Gastrocnemius medialis (tissue), 4 donors: ENCODE measurements around the gene SLC7A6. TPM values are rescaled to one million over a fixed set of nuclear protein-coding genes. Genes with fewer than 3 reads are reported as not detected.

Source experiments
- ATAC-seq, 2 donors: fragments of 150-250 bp; one replicate each; pipeline ENCODE4 v1.9.1; 2016
- DNase-seq, 2 donors: peaks; one replicate each; pipeline ENCODE4 v3.0.0-alpha.2; 2019
- H3K27ac ChIP-seq, 4 donors: fragments of 200-600 bp; sonication (generic); 1 replicate in 1 of 4; 2 replicates in 3 of 4; pipeline ENCODE4 v1.5.1; 2016 to 2018; ENCODE audit warnings: mild to moderate bottlenecking in 2 of 4, moderate library complexity in 1 of 4
- H3K27me3 ChIP-seq, 3 donors: fragments of 200-600 bp; sonication (generic) in 2 of 3; 1 replicate in 1 of 3; 2 replicates in 2 of 3; pipeline versions ENCODE4 v1.5.1 to v1.6.0; 2016 to 2019; ENCODE audit warnings: mild to moderate bottlenecking in 1 of 3, moderate library complexity in 1 of 3
- H3K36me3 ChIP-seq, 2 donors: fragments of 200-600 bp; sonication (generic) in 1 of 2; one replicate each; pipeline ENCODE4 v1.5.1; 2017 to 2018
- H3K4me1 ChIP-seq, 2 donors: fragments of 200-600 bp; sonication (generic) in 1 of 2; one replicate each; pipeline ENCODE4 v1.5.1; 2016 to 2017; ENCODE audit warnings: mild to moderate bottlenecking in 2 of 2
- H3K4me3 ChIP-seq, 4 donors: fragments of 200-600 bp; sonication (generic) in 3 of 4; 1 replicate in 1 of 4; 2 replicates in 3 of 4; pipeline ENCODE4 v1.5.1; 2016 to 2019; ENCODE audit warnings: mild to moderate bottlenecking in 2 of 4
- H3K9me3 ChIP-seq, 3 donors: fragments of 200-600 bp; sonication (generic) in 2 of 3; 1 replicate in 1 of 3; 2 replicates in 2 of 3; pipeline ENCODE4 v1.5.1; 2016 to 2019
- CTCF ChIP-seq, 5 experiments: fragments of 450-650 bp in 3 of 5; fragments of 200-600 bp in 2 of 5; sonication (generic) in 2 of 5; IDR thresholded peaks in 4 of 5; conservative IDR thresholded peaks in 1 of 5; 1 replicate in 4 of 5; 2 replicates in 1 of 5; pipeline ENCODE4 v1.5.1; 2016 to 2019; ENCODE audit warnings: antibody characterized with exemption in 5 of 5, mild to moderate bottlenecking in 3 of 5, moderate library complexity in 3 of 5
- POLR2A ChIP-seq, 2 donors: fragments of 450-650 bp; IDR thresholded peaks; one replicate each; pipeline ENCODE4 v1.6.1; 2017; ENCODE audit warnings: antibody characterized with exemption in 2 of 2, mild to moderate bottlenecking in 2 of 2, moderate library complexity in 2 of 2
- in situ Hi-C, 4 donors: fragments of 200-750 bp; cut with MboI; loops; one replicate each; pipeline versions ENCODE4 v1.15.0 to v1.8.0; 2017; ENCODE audit warnings: low sequenced_read_pairs in 4 of 4
- intact Hi-C: fragments of 100-400 bp; cut with DNase I; formaldehyde crosslinking; loops from one replicate; pipeline ENCODE4 v1.15.1; 2023; ENCODE audit warnings: low total_unique reads
- total RNA-seq, 4 donors: library from RNA; depleted of rRNA; stranded (reverse); fragments of >200 nt; gene quantifications; one replicate each; pipeline versions ENCODE4 v1.1.0 to v1.2.3, GENCODE V29; 2016

Gene SLC7A6
- total RNA-seq, 4 donors from 2014 or later = 97.3 to 205 (median 117) TPM

GRCh38 chr16:68338326-68339119, 74.2 kb downstream of the SLC7A6 start:
- H3K27ac ChIP-seq = no peak overlapping the region
- no peak for TF ChIP-seq POLR2A (IDR thresholded peaks at IDR 0.05)
- TF ChIP-seq CTCF (IDR thresholded peaks at IDR 0.05 in 4 of 5, conservative IDR thresholded peaks at IDR 0.05 in 1 of 5) = no peak
- no peaks in the 10 kb centered on the region for H3K9me3 ChIP-seq
- H3K36me3 ChIP-seq = peaks cover 0 to 45% of the 10 kb centered on the region in 2 donors
- intact Hi-C loops = no loop called here
- in situ Hi-C loops = loop anchor here in 2 of 4 donors (25.0 kb wide), 1 partner anchor 251 kb away; the partner anchor contains the start of gene NFATC3 (in 2 of the 2)
- no peak overlapping the region for H3K4me3 ChIP-seq
- H3K27me3 ChIP-seq = no peaks in the 10 kb centered on the region
- DNase-seq (no peak), ATAC-seq (no peak)
- H3K4me1 ChIP-seq = peaks cover 17 to 26% of the 10 kb centered on the region in 2 donors

- no peak for DNase-seq
- ATAC-seq = no peak
- Histone ChIP-seq H3K9me3 (no peaks in the 10 kb centered on the region), H3K36me3 (peaks cover 0 to 45% of the 10 kb centered on the region in 2 donors), H3K27me3 (no peaks in the 10 kb centered on the region), H3K4me1 (peaks cover 24 to 31% of the 10 kb centered on the region in 2 donors), H3K4me3 (no peak overlapping the region), H3K27ac (peak overlapping the region in 1 of 4 donors; percentile 90)
- TF ChIP-seq POLR2A (IDR thresholded peaks at IDR 0.05) (no peak), CTCF (IDR thresholded peaks at IDR 0.05 in 4 of 5, conservative IDR thresholded peaks at IDR 0.05 in 1 of 5) (no peak)
- intact Hi-C loops (no loop called here), in situ Hi-C loops (loop anchor here in 2 of 4 donors (25.0 kb wide), 1 partner anchor 252 kb away; the partner anchor contains the start of gene NFATC3 (in 2 of the 2))
Observed at GRCh38 chr16:68339214-68339613, 74.9 kb downstream of the SLC7A6 start.

GRCh38 chr16:68342620-68343019, 78.3 kb downstream of the SLC7A6 start:
- ATAC-seq = no peak

GRCh38 chr16:68343137-68343536, 78.8 kb downstream of the SLC7A6 start:
- peak overlapping the region in 2 of 4 donors; percentile 80 to 90 for H3K27ac ChIP-seq
- no peak for TF ChIP-seq CTCF (IDR thresholded peaks at IDR 0.05 in 4 of 5, conservative IDR thresholded peaks at IDR 0.05 in 1 of 5)
- no peak for TF ChIP-seq POLR2A (IDR thresholded peaks at IDR 0.05)
- H3K4me1 ChIP-seq = peaks cover 54 to 68% of the 10 kb centered on the region in 2 donors
- no peak overlapping the region for H3K4me3 ChIP-seq
- no peaks in the 10 kb centered on the region for H3K9me3 ChIP-seq
- no peak for DNase-seq
- peaks cover 0 to 47% of the 10 kb centered on the region in 2 donors for H3K36me3 ChIP-seq
- in situ Hi-C loops = loop anchor here in 2 of 4 donors (25.0 kb wide), 1 partner anchor 256 kb away; the partner anchor contains the start of gene NFATC3 (in 2 of the 2)
- intact Hi-C loops = no loop called here
- ATAC-seq = no peak
- H3K27me3 ChIP-seq = no peaks in the 10 kb centered on the region

More at GRCh38 chr16:68342620-68343019, 78.3 kb downstream of the SLC7A6 start:
- in situ Hi-C loops (loop anchor here in 2 of 4 donors (25.0 kb wide), 1 partner anchor 255 kb away; the partner anchor contains the start of gene NFATC3 (in 2 of the 2)), intact Hi-C loops (no loop called here)
- no peaks in the 10 kb centered on the region for H3K27me3 ChIP-seq
- H3K9me3 ChIP-seq = no peaks in the 10 kb centered on the region
- H3K36me3 ChIP-seq = peaks cover 0 to 47% of the 10 kb centered on the region in 2 donors
- no peak for DNase-seq
- peak overlapping the region; percentile 11 to 90 (median 66) for H3K27ac ChIP-seq
- TF ChIP-seq POLR2A (IDR thresholded peaks at IDR 0.05) (no peak), CTCF (IDR thresholded peaks at IDR 0.05 in 4 of 5, conservative IDR thresholded peaks at IDR 0.05 in 1 of 5) (no peak)
- H3K4me3 ChIP-seq = no peak overlapping the region
- peaks cover 54 to 64% of the 10 kb centered on the region in 2 donors for H3K4me1 ChIP-seq
